GM18907 (cell line): ENCODE measurements around the gene OVCA2.

ENCODE experiments used
- ATAC-seq: cut with Tn5 transposase; IDR thresholded peaks from one replicate; pipeline ENCODE4 v1.9.1; 2021; ENCODE audit warnings: mild to moderate bottlenecking, moderate library complexity; ENCODE audit not compliant: unreplicated experiment

OVCA2 gene

DNA sequence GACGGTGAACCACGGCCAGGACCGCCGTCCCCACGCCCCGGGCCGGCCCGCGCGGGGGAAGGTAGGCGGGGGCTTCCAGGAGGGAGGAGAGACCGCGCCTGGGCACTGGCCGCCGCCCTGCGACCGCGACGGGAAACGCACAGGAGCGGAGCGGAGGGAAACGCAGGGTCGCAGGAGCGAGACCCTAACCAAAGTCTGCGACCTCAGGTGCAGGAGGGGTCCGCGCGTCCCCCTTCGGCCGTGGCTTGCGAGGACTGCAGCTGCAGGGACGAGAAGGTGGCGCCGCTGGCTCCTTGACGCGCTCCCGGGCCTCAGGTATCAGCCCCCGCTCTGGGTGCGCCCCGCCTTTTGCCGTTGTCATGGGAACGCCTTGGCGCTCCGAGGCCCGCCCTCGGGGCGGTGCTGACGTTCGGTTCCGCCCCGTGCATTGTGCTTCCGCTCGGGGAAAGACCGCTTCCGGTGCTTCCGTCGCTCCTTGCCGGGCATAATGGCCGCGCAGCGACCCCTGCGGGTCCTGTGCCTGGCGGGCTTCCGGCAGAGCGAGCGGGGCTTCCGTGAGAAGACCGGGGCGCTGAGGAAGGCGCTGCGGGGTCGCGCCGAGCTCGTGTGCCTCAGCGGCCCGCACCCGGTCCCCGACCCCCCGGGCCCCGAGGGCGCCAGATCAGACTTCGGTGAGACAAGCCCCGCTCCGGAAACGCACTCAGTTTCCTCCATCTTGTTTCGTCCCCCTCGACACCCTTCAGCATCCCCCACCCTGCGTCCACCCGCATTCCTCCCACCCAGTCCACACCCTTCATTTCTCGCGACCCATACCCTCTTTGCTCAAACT lies at the start of gene OVCA2:
Gene OVCA2, plus strand, starts transcription at position 462 of the 829 bp plus-strand sequence. Its CDS starts 26 bp downstream, at position 488.
- peak; percentile 87 for ATAC-seq

DNA sequence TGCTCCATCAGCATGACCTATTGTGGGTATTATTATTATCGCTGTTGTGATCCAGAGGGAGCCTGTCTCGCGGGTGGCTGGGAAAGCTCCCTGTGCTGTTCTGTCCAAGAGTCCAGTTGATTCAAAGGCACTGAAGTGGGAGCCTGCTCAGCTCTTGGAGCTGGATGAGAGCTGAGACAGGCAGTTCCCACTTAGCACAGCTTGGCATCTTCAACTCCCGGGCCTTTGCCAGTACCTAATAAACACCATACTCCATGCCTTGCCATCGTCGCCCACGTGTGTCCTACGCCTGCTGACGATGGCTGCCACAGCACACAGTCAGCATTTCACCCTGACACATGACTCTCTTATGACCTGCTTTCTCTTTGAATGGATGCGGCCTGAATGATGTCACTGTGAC lies 49.3 kb upstream of the OVCA2 start:
- ATAC-seq, result no peak

DNA sequence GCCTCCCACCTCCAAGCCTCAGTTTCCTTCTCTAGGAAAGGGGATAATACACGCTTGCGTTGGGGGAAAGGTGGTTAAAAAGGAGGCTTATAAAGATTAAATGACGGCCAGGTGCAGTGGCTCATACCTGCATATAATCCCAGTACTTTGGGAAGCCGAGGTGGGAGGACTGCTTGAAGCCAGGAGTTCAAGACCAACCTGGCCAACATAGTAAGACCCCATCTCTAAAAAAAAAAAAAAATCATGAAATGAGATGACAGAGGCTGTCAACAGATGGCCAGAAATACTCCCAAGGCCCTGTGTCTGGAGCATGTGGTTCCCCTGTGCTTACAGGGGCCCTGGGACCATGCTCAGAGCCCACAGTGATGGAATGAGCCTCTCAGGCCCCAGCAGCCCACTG lies 47.1 kb upstream of the OVCA2 start:
- no peak for ATAC-seq

DNA sequence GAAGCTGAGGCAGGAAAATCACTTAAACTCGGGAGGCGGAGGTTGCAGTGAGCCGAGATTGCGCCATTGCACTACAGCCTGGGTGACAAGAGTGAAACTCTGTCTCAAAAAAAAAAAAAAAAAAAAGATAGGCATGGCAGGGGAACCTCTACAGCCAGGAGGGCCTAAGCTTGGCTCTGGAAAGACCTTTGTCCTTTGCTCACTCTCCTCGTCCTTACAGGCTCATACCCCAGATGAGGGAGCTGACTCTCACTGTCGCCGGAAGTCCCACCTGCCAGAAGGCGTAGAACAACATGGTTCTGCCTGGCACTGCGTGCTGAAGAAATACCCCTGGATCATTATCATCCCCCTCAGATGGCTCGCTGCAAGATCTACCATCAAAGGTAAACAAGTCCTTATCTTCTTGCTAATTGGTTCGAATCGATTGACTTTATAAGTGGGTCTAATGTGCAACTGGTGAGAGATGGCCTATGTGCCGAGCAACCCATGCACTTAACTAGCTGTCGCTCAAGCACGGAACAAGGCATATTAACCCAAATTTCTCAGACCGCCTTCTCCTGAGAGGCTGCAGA lies 46.4 kb upstream of the OVCA2 start:
- ATAC-seq, result no peak

DNA sequence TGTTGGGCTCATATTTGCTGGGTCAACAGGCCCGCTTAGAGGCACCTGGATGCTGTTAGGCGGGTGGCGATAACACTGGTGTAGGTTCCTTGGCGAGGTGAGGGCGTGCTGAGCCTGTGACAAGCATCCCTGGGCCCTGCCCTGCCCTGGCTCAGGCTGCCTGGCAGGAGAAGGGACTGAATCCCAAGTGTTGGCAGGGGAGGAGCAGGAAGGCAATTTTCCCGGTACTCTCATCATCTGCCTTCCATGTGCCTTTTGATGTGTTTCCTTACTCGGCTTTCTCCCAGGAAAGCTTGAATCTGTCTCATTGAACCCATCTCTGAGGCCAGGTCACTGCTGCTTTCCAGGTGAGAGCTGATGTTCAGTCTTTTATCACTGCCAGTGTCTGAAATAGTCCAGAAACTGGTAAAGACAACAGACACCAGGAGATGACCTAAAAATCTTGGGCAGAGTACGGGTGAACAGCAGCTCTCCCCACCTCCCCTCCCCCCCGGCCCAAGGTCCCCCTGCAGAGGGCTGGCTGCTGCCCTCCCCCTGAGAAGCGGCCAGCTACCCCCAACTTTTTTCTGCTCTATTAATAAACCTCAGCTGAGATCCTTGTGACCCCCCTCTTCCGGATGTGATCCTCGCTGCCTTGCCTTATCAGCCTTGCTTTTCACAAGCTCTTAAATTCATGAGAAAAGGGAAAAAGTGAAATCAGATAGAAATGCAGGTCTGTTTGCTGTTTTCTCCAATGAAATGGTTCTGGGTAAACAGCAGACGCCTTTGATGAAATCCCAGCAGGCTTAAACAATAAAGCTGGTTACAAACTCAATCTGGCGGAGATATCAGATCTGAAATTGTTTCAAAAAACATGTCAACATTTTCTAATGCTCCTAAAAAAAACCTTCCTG lies 45.7 kb upstream of the OVCA2 start:
- ATAC-seq, result no peak

DNA sequence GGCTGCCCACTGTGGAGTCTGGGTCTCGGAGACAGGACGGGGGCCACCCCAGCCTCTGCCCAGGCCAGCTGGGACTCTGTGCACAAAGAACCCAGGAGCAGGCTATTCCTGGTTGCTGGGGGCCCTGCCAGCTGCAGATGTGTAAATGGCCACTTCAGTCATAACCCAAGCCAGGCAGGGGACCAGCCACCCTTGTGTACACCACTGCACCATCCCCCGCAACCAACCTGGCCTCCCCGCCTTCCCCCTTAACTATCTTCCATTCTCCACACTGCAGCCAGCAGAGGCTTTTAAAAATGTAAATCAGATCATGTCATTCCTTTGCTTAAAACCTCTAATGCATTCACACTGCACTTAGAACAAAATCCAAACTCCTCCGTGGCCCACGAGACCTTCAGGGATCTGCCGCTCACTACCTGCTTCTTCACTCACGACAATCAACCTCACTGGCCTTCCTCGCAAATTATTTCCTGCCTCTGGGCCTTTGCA lies 45.0 kb upstream of the OVCA2 start:
- ATAC-seq, result no peak

DNA sequence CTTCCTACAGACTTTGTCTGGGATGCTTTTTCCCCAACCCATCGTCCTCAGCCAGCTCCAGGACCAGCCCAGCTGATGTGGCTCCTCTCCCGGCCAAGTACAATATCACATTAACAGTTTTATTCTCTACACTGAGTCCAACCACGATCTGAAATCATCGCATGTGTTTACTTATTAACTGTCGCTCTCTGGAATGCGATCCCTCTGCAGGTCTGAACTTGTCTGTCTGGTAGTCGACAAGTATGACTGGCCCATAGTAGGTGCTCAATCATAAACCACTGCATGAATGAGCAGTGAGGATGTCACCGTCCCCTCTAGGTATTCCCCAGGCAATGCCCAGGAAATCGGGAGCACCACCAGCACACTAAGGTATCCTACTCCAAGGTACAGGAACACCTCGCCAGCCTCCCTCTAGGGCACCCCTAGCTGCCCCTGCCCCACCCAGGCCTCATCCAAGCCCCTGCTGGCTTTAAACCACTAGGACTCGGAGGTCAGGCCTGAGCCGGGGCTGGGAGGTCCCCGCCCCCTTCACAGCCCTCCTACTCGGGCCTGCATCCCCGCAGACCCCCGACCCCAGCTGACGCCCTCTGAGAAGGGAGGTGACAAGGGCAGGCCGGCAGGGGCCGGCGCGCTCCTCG lies 44.4 kb upstream of the OVCA2 start:
- no peak for ATAC-seq

DNA sequence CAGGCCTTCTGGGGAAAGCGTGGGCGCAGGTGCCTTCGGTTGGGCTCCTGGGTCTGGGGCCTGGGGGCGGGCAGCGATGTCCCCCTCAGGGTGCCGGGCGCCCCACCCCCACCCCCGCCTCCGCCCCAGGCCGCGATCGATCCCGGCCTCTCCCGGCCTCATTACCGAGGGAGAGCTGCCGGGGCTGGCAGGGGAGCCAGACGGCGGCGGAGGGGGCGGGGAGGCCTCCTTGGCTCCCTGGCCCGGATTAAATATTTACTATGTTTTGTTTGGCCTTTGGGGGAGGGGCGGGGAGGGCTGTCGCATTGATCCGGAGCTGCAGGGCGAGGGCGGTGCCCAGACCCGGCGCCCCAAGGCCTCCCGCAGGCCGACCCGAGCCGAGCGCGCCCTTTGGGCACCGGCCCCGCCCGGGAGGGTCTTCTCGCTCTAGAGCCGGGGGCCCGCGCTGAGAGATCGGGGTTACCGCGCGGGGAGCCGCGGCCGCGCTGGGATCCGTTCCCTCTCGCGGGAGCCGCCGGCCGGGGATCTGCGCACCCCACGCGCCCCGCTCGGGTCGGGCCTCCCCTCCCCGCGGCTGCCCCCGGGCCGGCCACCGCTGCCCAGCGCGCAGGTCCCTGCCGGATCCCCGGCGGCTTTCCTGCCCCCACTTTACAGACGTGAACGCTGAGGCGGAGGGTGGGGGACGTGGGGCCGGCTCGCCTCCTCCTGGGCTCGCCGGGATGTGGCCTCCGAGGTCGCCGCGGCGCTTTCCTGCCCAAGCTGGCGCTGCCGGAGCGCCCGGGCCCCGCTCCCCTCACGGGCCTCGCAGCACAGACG lies 43.7 kb upstream of the OVCA2 start:
- ATAC-seq, result no peak

DNA sequence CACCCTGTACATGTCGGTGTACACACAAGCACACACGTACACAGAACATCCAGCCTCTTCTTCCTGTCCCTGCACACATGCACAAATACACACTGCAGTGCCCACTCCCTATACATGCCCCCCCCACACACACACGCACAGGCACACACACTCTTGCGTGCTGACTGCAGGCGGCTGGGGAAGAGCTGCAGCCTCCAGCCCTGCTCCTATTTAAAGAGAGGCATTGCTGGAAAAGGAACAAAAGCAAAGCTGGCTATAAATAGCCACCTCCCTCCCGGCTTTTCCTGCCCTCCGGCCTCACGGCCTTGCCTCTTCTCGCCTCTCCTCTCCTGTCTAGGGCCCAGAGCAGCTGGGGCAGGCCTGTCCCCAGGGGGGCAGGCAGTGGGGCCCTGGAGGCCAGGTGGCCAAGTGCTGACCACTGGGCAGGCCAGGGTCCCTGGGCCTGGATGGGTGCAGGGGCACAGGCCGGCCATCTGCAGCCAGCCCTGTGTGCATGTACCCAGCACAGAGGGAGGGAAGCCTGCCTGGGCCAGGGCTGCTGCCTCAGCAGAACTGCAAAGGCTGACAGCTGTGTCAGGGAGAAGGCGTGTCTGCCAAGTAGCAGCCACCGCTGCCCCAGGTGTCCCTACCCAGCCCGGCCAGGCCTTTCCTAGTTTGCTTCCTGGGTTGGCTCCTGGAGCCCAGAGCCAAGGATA lies 42.1 kb upstream of the OVCA2 start:
- ATAC-seq, result no peak

DNA sequence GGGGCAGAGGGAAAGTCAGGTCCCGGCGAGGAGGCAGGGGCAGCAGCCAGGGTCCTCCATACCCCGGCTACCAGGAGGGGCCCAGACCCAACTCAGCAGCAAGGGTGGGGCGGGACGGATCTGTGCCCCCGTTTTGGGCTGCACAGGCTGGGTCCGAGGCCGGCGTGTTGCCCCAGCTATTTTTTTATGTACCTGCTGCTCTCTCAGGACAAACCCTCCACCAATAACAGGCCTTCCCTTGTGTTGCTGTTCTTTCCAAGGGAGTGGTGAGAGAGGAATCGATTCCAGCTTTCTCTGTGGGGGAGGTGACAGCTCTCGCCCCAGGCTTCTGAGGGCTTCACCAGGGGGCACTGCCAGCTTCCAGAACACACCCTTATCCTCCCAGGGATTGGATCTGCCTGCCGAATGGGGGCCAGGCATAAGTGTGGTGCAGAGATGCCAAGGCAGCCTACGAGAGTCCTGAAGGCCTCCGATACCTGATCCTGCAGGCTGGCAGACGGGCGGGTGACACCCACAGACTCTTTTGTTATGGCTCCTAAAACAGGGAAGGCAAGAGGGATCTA lies 39.0 kb upstream of the OVCA2 start:
- no peak for ATAC-seq

DNA sequence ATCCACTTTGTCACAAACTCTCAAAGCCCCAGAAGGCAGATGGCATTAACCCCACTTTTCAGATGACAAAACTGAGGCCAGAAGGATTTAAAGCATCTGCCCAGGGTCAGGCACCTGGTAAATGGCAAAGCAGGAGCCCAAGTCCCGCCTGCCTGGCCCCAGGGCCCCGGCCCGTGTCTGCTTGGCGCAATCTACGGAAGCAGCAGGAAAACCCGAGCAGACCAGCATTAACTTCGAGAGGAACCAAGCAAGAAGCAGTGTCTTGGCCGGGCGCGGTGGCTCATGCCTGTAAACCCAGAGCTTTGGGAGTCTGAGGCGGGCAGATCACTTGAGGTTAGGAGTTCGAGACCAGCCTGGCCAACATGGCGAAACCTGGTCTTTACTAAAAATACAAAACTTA lies 38.3 kb upstream of the OVCA2 start:
- ATAC-seq, result no peak

DNA sequence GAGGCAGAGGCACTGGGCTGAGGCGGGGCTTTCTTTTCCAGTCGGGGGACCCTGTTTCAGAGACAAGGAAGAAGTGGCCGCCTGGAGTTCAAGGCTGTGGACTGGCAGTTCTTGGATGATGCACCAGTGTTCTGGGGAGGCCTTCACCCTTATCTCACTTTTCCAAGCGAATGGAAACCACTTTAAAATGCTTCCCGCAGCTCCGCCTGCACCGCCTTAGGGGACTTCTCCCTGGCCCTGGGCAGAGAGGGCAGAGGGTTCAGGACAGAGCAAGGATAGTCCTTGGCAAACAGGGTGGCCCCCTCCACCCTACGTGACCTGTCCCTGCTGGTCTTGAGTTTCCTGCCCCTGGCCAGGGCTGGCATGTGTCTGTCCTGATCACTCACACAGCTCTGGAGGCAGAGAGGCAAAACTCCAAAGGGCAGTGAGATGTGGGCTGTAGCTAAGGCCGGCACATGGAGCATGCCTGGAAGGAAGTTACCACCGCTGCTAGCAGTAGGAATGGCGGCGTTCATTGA lies 37.3 kb upstream of the OVCA2 start:
- ATAC-seq, result no peak

DNA sequence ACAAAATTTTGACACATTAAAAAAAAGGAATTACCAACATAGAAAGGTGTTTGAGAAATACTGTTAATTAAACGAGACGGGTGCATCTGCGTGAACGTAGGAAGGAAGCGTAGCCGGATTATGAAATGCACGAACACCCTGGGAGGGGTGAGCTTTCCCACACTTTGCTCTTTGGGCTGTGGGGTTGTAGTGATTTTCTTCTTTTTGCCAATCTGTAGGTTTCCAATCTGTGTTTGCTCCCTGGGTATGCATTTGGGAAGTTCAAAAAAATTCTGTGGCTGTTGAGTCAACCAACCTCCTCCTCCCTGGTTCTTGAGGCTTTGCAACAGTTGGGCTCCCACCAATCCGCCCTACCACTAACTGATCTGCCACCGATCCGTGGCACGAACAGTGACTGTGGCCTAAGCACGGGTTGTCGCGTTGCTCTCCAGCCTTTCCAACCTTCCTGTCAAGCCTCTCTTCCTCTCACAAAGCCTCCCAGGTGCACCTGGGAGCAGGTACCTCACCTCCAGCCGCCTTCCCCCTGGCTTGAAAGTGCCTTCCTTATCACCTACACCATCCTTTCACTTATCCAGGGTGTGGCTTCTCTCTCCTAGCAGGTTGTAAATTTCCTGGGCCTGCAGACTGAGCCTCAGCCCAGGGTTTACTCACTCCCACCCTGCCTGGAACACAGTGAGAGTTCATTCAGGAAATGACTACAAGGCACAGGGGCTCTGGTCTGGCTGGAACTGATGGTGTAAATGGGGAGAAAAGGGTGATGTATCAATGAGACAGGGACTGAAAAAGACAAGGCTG lies 33.3 kb upstream of the OVCA2 start:
- ATAC-seq, result no peak

DNA sequence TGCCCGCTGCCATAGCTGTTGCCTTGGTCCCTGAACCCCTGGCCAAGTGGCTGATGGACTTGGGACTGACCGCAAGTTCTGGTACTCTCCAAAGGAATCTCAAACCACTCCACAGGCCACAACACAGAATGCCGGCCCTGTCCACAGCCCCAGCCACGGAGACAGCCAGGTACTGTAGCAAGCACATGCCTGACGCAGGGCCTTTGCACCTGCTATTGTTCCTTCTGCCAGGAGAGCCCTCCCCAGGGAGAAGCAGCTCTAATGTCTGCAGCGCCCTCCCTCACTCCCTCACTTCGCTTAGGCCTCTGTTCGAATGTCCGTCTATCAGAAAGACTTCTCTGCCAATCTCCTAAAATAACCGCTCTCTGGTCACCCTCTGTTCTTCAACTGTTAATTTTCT lies 32.1 kb upstream of the OVCA2 start:
- ATAC-seq, result no peak

DNA sequence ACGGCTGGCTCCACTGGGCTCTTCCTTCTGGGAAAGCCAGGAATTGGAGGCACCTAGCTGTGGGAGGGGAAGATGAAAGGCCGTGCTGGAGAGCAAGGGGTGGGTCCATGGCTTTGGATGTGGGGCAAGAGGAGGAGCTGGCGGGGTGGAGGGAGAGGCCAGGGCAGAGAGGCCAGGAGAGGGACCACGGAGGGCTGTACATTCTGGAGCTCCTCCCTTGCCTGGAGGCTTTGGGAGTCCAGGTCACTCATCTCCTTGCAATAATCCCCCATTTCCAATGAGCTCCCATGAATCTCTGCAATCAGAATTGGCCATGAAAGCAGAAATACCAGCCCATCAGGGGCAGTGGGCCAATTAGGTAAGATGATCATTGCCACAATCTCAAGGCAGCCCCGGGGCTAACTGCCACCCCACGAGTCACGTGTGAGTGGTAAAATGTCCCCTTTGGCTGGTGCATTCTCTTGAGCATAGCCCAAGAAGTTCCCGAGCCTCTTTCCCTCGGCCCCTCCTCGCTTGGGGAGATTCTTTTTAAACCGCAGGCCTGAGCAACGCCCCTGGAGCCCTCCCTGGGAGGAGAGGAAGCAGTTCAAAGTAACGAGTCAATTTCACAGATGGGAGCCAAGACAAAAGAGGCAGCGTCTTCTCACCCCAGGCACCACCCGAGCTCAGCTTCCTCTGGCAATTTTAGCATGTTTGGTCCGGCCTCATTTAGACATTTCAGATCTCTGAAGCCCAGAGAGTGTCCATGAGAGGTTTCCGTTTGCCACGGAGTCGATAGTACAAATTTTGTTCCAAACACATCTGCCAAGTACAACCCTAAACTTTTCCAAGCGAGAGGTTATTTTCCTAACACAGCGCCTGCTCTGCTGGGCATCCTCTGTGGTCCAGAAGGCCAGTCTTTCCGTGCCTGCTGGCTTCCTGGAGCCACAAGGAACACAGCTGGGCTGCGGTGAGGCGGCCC lies 30.1 kb upstream of the OVCA2 start:
- no peak for ATAC-seq

DNA sequence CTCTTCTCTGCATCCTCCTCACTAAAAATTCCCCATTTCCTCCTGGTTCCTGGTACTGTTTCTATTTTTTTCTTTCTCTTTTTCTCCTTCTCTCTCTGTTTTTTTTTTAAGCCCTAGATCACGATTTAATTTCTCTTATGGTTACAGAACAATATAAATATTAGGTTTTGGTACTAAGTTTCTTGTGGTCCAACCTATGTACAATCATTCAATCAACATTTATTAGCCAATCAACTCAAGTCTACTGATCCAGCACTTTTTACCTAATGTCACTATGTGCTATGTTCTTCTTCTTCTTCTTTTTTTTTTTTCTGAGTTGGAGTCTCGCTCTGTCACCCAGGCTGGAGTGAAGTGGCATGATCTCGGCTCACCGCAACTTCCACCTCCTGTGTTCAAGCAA lies 29.3 kb upstream of the OVCA2 start:
- ATAC-seq, result no peak
